CD4-positive, alpha-beta T cell (primary cell): ENCODE results near the gene SRRD. TPM values are rescaled to one million over a fixed set of nuclear protein-coding genes. Genes with fewer than 3 reads are reported as not detected.

Experiments used
- ATAC-seq: fragments of 200-7000 bp; cut with Tn5 transposase; one replicate; pipeline ENCODE4 v1.10.0; 2022; ENCODE audit warnings: mild to moderate bottlenecking; ENCODE audit not compliant: poor library complexity
- CTCF ChIA-PET: fragments of 350-600 bp; sonication (Branson Sonifier 250); formaldehyde crosslinking; loops from one replicate; lab custom pipeline; 2021; ENCODE audit warnings: antibody characterized with exemption, inconsistent platforms; lab: Charles Lee
- POLR2A ChIA-PET: fragments of 350-600 bp; sonication (Branson Sonifier 250); formaldehyde crosslinking; loops from one replicate; lab custom pipeline; 2021; ENCODE audit warnings: antibody characterized with exemption, inconsistent platforms; lab: Charles Lee
- DNase-seq, 14 experiments: peaks; one replicate each; pipeline ENCODE4 v3.0.0-alpha.2; 2013 to 2020; ENCODE audit warnings: mixed read lengths in 2 of 14
- H3K27ac ChIP-seq, 2 donors: one replicate each; pipeline versions ENCODE4 v1.5.1 to v1.7.0; 2013; ENCODE audit warnings: low read length in 2 of 2, low read depth in 1 of 2, mild to moderate bottlenecking in 1 of 2
- H3K27me3 ChIP-seq, 2 experiments: 1 replicate in 1 of 2; 2 replicates in 1 of 2; pipeline versions ENCODE4 v1.6.1 to v1.7.0; 2013; ENCODE audit warnings: low read length in 2 of 2, control low read depth in 1 of 2, mild to moderate bottlenecking in 1 of 2, moderate library complexity in 1 of 2; ENCODE audit not compliant: insufficient read depth in 2 of 2, control insufficient read depth in 1 of 2
- H3K36me3 ChIP-seq: one replicate; pipeline ENCODE4 v1.6.1; 2013; ENCODE audit warnings: low read length, control low read depth; ENCODE audit not compliant: insufficient read depth
- H3K4me1 ChIP-seq: one replicate; pipeline ENCODE4 v1.6.1; 2013; ENCODE audit warnings: low read length, control low read depth; ENCODE audit not compliant: insufficient read depth
- H3K4me3 ChIP-seq: one replicate; pipeline ENCODE4 v1.5.1; 2013; ENCODE audit warnings: mild to moderate bottlenecking, low read length, moderate library complexity
- H3K9me3 ChIP-seq, 2 experiments: 1 replicate in 1 of 2; 2 replicates in 1 of 2; pipeline versions ENCODE4 v1.6.1 to v1.7.0; 2013; ENCODE audit warnings: low read length in 2 of 2, mild to moderate bottlenecking in 2 of 2, control low read depth in 1 of 2, moderate library complexity in 1 of 2; ENCODE audit not compliant: control insufficient read depth in 1 of 2, insufficient read depth in 1 of 2
- H3K27ac Mint-ChIP-seq: one replicate; pipeline ENCODE4 v1.8.0; 2020; ENCODE audit warnings: mixed read lengths
- H3K27me3 Mint-ChIP-seq: one replicate; pipeline ENCODE4 v1.8.0; 2021; ENCODE audit warnings: mixed read lengths
- H3K36me3 Mint-ChIP-seq: one replicate; pipeline ENCODE4 v1.8.0; 2021; ENCODE audit warnings: low read depth, mixed read lengths
- H3K4me1 Mint-ChIP-seq: one replicate; pipeline ENCODE4 v1.8.0; 2021; ENCODE audit warnings: low read depth, mixed read lengths
- H3K4me3 Mint-ChIP-seq: one replicate; pipeline ENCODE4 v1.8.0; 2020; ENCODE audit warnings: mild to moderate bottlenecking, mixed read lengths
- H3K9me3 Mint-ChIP-seq: one replicate; pipeline ENCODE4 v1.8.0; 2020; ENCODE audit warnings: mixed read lengths
- CTCF ChIP-seq: fragments of 200-600 bp; IDR thresholded peaks from one replicate; pipeline ENCODE4 v1.8.0; 2022; ENCODE audit warnings: antibody characterized with exemption, mild to moderate bottlenecking
- intact Hi-C, 2 experiments: fragments of 100-400 bp; cut with DNase I in 1 of 2; cut with micrococcal nuclease in 1 of 2; formaldehyde crosslinking; loops; one replicate each; pipeline versions ENCODE4 v1.15.1 to v1.9.0; 2023 to 2025; cut with DNase I, micrococcal nuclease
- total RNA-seq, 174 experiments: library from RNA in 2 of 174; stranded (reverse) in 2 of 174; gene quantifications; one replicate each; pipeline ENCODE4 v1.2.3 and lab custom pipeline; 2021 to 2026

SRRD gene
- total RNA-seq, 2 experiments from 2014 or later, result 25.8 to 27.2 TPM

- Mint-ChIP-seq H3K36me3 (peaks cover 36% of the 10 kb centered on the region), H3K27me3 (no peaks in the 10 kb centered on the region), H3K27ac (no peak overlapping the region), H3K4me1 (peaks cover 6% of the 10 kb centered on the region), H3K4me3 (no peak overlapping the region), H3K9me3 (no peaks in the 10 kb centered on the region)
- Histone ChIP-seq H3K27me3 (no peaks in the 10 kb centered on the region), H3K27ac (no peak overlapping the region), H3K4me1 (peaks cover 12% of the 10 kb centered on the region), H3K4me3 (no peak overlapping the region), H3K36me3 (peaks cover 55% of the 10 kb centered on the region), H3K9me3 (no peaks in the 10 kb centered on the region)
- POLR2A ChIA-PET, result interaction anchor here (0.8 kb wide), 1 partner anchor 58 kb away, joined by 3 read pairs; the partner anchor contains the start of genes HPS4 and SRRD
- CTCF ChIA-PET, result no interaction called here
- intact Hi-C loops, result no loop called here
- TF ChIP-seq CTCF, result no peak
- ATAC-seq (no peak), DNase-seq (peak in 1 of 14 experiments; percentile 15)
Observed at GRCh38 chr22:26541167-26541819, 57.6 kb downstream of the SRRD start.

- Mint-ChIP-seq H3K27me3 (no peaks in the 10 kb centered on the region), H3K4me3 (no peak overlapping the region), H3K4me1 (peaks cover 16% of the 10 kb centered on the region), H3K27ac (no peak overlapping the region), H3K36me3 (peaks cover 36% of the 10 kb centered on the region), H3K9me3 (no peaks in the 10 kb centered on the region)
- Histone ChIP-seq H3K9me3 (no peaks in the 10 kb centered on the region), H3K4me3 (no peak overlapping the region), H3K4me1 (peaks cover 23% of the 10 kb centered on the region), H3K36me3 (peaks cover 48% of the 10 kb centered on the region), H3K27me3 (no peaks in the 10 kb centered on the region), H3K27ac (no peak overlapping the region)
- no peak for TF ChIP-seq CTCF
- CTCF ChIA-PET, result no interaction called here
- intact Hi-C loops, result no loop called here
- POLR2A ChIA-PET, result no interaction called here
- peak in 3 of 14 experiments; percentile 25 to 44 (median 31) for DNase-seq
- no peak for ATAC-seq
Observed at GRCh38 chr22:26542831-26543230, 59.2 kb downstream of the SRRD start.

Other genes starting within 250 kb of the SRRD start
- gene ASPHD2, start 54.6 kb upstream of the SRRD start, total RNA-seq, result under 1 TPM; 0.70 to 0.85 TPM
- gene HPS4, start 94 bp upstream of the SRRD start, total RNA-seq, result 10 to 100 TPM; 61.6 to 67.0 TPM
- gene TFIP11, start 28.6 kb downstream of the SRRD start, total RNA-seq, result 100 to 1,000 TPM; 111 TPM
- 1 to 10 TPM; 7.2 to 7.4 TPM for gene TPST2, start 106.3 kb downstream of the SRRD start, total RNA-seq
- not detected for gene CRYBB1, start 134.2 kb downstream of the SRRD start, total RNA-seq
- not detected for gene CRYBA4, start 138.1 kb downstream of the SRRD start, total RNA-seq
- gene MIAT, start 173.7 kb downstream of the SRRD start, total RNA-seq, result 10 to 100 TPM; 26.8 to 27.2 TPM